Hepatic stellate cell (primary cell): Measurements from ENCODE around the gene PDE5A.
"Not testable (repeated sequence)": the region's sequence is repeated elsewhere in the genome, so short reads cannot be mapped to it uniquely, and the experiment has no call there.

ENCODE experiments used
- DNase-seq: peaks from one replicate; pipeline ENCODE4 v3.0.0; 2011; ENCODE audit warnings: low spot score

PDE5A gene

DNA sequence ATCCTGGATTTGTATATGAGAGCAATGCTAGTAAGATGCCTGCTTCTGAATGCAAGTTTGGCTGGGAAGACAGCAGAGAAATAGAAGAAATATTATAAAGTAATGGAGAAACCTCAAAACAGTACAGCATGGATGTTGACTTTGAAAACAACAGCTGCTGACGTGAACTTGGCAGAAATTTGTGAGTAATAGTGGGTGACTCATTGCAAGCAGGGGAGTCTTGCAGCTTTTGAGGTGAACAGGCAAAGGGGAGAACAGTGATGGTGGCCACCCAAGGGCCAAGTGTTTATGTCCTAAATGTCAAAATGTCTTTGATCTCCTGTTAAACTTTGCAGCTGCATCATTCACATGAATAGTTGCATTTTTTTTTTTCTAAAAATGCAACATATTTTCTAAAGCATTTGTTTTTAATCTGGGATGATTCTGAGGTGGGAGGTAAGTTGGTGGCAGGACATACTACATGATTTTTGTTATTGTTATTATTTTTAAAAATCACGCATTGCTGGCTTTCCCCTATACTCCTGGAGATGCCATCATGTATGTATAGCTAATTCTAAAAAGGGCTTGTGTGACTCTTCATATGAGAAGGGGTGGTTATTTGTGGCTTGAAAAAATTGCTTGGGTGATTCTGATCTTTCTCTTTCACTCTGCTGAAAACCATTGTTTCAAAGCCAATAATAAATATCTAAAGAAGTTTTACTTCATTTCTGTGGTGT is 158.4 kb downstream of the PDE5A start:
- DNase-seq = not testable (repeated sequence)

DNA sequence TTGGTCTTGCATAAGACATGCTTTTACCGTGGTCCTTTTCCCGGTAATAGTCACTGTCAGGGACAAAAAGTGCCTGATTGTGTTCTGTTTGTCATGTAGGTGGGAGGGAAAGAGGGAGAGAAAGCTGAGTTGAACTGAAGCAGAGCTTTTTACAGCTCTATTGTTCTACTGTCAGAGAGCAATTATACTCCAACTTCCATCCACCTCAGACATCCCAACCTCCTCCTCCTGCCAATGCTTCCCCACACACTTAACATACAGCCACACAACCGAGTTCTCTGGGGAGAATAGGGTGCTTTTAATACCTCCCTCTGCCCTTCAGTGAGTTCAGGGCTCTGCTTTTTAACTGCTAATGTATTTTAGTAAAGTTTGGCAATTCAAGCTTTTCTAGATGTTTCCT is 159.6 kb downstream of the PDE5A start:
- not testable (repeated sequence) for DNase-seq

GRCh38 chr4:119462733-119463132 is 165.9 kb downstream of the PDE5A start:
- DNase-seq = not testable (repeated sequence)

- DNase-seq = not testable (repeated sequence)
Observed at GRCh38 chr4:119455734-119456133, 172.9 kb downstream of the PDE5A start.

DNA sequence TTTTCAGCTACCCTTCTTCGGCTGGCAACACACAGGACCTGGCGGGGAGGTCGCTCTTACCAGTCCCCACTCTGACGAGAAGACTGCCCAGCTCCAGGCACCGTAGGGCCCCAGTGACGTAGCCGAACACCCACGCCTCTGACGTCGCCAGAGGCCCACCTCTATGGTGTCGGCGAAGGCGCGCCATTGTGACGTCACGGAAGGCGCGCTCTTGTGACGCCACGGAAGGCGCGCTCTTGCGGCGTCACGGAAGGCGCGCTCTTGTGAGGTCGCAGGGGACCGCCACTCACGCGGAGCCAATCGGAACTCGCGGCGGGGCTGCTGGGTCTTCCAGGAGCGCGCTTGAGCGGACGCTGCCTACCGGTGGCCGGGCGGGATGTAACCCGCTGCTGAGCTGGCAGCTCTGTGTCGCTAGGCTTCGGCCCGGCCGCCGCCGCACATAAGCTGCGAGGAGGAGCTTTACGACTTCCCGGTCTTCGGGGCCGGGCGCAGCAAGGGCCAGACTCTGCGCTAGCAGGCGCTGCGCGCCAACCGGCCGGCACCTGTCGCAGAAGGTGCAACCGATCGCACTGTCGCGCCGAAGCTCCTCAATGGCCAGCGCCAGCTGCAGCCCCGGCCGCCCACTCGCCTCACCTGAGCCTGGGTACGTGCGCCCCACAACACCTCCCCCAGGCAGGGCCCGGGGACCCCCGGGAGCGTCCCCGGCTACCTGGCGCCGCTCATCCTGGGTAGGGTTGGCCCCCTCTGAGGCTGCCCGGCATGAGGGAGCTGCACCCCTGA is 173.9 kb downstream of the PDE5A start:
- peak; percentile 88 for DNase-seq

- DNase-seq = peak; percentile 4
Observed at GRCh38 chr4:119454151-119454490, 174.5 kb downstream of the PDE5A start.

DNA sequence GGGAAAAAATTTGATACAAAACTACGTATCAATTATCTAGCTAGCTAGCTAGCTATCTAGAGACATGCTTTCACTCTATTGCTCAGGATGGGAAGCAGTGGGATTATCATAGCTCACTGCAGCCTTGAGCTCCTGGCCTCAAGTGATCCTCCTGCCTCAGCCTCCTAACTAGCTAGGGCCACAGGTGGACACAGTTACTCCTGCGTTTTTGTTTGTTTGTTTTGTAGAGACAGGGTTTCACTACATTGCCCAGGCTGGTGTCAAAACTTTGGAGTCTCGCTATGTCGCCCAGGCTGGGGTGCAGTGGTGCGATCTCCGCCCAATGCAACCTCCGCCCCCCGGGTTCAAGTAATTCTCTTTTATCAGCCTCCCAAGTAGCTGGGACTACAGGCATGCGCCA is 175.3 kb downstream of the PDE5A start:
- DNase-seq = not testable (repeated sequence)

- DNase-seq = not testable (repeated sequence)
Observed at GRCh38 chr4:119449851-119450250, 178.8 kb downstream of the PDE5A start.
